Activated T-cell treated with anti-CD3 and anti-CD28 coated beads, Interleukin-2, amount 50 U/mL, for 48 hours (primary cell): ENCODE measurements around the gene ACTN4.
"Not testable (repeated sequence)": the region's sequence is repeated elsewhere in the genome, so short reads cannot be mapped to it uniquely, and the experiment has no call there.

Source experiments
- DNase-seq, 2 experiments: peaks; one replicate each; pipeline ENCODE4 v3.0.0-alpha.2; 2020

Gene ACTN4

DNA sequence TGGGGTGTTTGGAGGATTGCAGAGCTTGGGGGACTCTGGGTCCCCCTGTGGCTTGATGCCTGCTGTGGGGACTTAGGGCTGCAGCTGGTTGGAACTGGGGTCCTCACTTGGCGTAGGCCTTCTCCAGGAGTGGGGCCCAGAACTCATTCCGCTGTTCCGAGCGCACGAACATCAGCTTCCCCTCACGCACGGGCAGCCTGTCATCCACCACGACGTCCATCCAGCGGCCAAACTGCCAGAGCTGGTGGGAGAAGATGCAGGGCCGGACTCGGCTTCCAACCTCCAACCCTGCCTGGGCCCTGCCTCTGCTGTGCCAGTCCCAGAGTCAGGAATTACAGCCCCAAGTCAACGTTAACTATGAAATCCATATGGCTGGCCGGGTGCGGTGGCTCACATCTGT is 94.2 kb downstream of the ACTN4 start:
- DNase-seq, result no peak

GRCh38 chr19:38742296-38742695 is 94.8 kb downstream of the ACTN4 start:
- no peak for DNase-seq

- DNase-seq, result no peak
Observed at GRCh38 chr19:38742906-38743305, 95.5 kb downstream of the ACTN4 start.

DNA sequence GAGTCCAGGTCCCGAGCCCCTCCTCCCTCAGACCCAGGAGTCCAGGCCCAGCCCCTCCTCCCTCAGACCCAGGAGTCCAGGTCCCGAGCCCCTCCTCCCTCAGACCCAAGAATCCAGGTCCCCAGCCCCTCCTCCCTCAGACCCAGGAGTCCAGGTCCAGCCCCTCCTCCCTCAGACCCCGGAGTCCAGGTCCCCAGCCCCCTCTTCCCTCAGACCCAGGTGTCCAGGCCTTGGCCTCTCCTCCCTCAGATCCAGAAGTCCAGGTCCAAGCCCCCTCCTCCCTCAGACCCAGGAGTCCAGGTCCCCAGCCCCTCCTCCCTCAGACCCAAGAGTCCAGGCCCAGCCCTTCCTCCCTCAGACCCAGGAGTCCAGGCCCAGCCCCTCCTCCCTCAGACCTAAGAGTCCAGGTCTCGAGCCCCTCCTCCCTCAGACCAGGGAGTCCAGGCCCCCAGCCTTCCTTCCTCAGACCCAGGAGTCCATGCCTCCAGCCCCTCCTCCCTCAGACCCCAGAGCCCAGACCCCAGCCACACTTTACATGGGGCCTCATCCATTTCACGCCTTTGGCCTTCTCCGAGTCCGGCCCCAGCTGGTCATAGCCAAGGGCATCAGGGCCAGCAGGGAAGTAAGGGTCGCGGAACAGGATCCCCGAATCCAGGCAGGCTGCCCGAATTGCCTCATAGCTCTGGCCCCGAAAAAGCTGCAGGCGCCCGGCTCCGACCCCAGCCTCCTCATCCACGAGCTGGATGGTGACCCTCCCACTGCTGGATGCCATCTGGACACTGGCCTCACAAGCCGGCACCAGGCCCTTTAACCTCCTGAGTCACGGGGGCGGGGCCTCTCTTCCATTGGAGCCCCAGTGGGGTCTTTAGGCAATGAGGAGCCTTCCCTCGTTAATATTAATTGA is 96.2 kb downstream of the ACTN4 start:
- no peak for DNase-seq

DNA sequence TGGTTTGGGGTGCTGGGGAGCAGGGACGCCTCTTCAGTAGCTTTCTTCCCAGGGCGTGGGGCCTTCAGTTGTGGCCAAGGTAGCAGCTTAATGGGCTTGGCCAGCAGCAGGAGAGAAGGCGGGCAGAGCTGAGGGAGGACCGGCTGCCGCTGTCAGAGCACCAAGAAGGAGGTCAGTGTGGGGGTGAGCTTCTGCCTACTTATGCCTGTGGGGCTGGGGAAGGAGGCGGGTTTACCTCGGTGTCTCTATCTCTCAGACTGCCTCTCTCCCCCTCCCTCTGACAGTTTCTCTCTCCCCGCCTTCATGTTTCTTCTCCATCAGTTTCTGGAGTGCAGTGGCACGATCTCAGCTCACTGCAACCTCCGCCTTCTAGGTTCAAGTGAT is 96.8 kb downstream of the ACTN4 start, which contains the start of gene CAPN12:
TSS of gene CAPN12 (minus strand) at position 177 of the 384 bp plus-strand sequence. CDS start 309 bp downstream, outside the sequence.
- no peak for DNase-seq

DNA sequence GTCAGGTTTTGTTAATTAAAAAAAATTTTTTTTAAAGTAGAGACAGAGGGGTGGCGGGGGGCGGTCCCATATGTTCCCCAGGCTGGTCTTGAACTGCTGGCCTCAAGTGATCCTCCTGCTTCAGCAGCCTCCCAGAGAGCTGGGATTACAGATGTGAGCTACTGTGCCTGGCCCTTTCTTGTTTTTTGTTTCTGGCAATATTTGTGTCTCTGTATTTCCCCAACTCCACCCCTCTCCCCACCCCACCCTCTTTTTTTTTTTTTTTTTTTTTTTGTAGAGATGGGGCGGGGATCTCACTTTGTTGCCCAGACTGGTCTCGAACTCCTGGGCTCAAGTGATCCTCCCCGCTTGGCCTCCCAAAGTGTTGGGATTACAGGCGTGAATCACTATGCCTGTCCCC is 97.4 kb downstream of the ACTN4 start:
- no peak for DNase-seq

GRCh38 chr19:38745316-38745715 is 97.9 kb downstream of the ACTN4 start:
- DNase-seq, result no peak

- DNase-seq, result not testable (repeated sequence)
Observed at GRCh38 chr19:38753783-38754182, 106.3 kb downstream of the ACTN4 start.

- DNase-seq, result not testable (repeated sequence)
Observed at GRCh38 chr19:38754196-38754595, 106.7 kb downstream of the ACTN4 start.

GRCh38 chr19:38759590-38760003 is 112.1 kb downstream of the ACTN4 start:
- DNase-seq, result no peak

GRCh38 chr19:38760805-38761517 is 113.5 kb downstream of the ACTN4 start:
- DNase-seq, result not testable (repeated sequence)

GRCh38 chr19:38761884-38762389 is 114.5 kb downstream of the ACTN4 start:
- not testable (repeated sequence) for DNase-seq

DNA sequence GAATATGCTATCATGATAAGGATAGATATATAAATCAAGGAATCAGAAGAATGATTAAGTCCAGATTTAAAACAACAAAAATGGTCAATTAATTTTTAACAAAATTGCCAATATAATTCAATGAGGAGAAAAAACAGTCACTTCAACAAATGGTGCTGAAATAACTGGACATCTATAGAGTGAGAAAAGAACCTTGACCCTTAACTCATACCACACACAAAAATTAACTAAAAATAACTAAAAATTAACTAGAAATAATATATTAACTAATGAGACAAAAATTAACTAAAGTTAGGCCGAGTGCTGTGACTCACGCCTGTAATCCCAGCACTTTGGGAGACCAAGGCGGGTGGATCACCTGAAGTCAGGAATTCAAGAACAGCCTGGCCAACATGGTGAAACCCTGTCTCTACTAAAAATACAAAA is 116.4 kb downstream of the ACTN4 start:
- DNase-seq, result no peak

DNA sequence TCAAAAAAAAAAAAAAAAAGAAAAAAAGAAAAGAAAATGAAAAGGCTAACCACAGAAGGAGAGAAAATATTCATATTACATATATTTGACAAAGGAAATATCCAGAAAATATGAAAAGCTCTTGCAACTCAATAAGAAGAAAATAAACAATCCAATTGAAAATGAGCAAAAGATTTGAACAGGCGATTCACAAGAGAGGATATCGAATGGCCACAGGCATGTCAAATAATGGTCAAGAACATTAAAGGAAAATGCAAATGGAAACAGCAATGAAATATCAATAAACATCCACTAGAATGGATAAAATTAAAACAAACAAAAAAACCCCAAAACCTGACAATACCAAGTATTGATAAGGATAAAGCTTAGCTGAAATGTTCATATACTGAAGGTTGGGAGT is 117.8 kb downstream of the ACTN4 start:
- DNase-seq, result no peak

DNA sequence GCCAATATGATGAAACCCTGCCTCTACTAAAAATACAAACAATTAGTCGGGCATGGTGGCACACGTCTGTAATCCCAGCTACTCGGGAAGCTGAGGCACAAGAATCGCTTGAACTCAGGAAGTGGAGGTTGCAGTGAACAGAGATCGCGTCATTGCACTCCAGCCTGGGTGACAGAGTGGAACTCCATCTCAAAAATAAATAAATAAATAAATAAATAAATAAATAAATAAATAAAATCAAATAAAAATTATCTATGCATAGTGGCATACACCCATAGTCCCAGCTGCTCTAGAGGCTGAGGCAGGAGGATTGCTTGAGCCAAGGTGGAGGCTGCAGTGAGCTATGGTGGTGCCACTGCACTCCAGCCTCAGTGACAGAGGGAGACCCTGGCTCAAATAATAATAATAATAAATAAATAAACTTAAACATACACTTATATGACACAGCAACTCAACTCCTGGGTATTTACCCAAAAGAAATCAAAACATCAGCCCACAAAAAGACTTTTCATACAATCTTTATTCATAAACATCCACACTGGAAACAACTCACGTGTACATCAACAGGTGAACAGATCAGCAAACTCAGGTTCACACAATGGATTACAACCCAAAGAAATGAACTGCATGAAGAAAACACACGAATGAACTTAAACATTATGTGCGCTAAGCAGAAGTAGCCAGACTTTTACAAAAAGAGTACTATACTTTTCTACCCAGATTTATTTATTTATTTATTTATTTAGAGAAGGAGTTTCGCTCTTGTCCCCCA is 119.0 kb downstream of the ACTN4 start:
- DNase-seq, result no peak

- DNase-seq, result peak; percentile 95 to 96
Observed at GRCh38 chr19:38769635-38770211, 122.3 kb downstream of the ACTN4 start.

DNA sequence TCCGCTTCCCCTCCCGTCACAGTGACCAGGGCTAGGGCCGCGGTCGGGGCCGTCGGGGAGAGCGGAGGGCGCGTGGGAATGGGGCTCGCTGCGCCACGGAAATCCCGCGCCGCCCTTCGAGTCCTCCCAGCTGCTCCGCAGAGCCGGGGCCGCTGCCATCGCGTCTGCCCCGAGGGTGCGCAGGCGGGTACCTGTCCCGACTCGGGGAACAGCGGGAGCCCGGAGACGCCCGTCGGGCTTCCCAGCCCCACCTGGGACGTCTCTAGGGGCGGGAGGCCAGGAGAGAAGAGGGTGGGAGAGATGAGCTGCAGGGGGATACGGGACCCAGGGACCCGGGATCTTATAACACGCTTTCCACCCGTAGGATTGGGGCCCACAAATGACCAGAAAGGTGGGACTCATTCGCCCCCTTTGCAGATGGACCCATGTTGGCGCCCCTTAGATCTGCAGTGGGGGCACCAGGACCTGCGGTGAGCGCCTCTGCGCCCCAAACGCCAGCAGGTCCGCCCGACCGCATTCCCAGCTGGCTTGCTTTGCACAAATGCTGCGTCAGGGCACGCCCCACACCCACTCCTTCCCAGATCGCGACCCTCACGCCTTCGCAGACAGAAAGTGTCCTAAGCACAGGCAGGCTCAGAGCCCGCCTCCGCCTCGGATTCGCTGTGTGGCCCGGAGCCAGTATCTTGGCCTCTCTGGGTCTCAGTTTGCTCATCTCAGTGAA is 122.9 kb downstream of the ACTN4 start:
- DNase-seq, result not testable (repeated sequence)

- not testable (repeated sequence) for DNase-seq
Observed at GRCh38 chr19:38770949-38771275, 123.5 kb downstream of the ACTN4 start.

- not testable (repeated sequence) for DNase-seq
Observed at GRCh38 chr19:38771569-38771968, 124.1 kb downstream of the ACTN4 start.

DNA sequence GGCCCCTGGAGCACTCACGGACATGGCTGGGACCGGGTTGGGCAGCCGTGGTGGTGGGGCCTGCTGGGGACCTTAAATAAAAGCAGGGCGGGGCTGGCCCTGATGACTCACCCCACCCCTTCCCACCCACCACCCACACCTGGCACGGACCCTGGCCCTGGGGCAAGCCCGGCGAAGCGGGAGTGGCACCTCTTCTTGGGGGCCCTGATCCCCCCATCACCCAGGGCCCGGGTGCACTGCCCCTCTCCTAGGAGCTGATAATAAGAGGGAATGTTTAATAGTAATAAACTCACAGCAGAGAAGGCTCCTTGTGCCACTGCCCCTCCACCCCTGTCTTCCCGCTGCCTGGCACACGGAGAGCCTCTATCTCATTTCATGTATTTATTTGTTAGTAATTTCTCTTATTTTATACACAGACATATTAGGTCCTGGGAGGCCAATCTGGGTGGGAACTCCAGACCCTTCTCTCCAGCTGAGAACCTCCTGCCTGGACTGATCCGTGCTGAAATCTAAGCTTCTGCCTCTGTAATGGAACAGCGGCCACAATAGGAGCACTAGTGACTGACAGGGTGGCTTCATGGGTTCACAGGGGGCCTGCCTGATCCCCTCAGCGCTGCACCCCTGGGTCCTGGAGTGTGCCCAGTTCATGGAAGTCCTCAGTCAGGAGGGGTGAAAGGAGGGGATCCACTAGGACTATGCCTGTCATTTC is 126.2 kb downstream of the ACTN4 start, which contains the start of gene LGALS7:
TSS of gene LGALS7 (minus strand) at position 49 of the 709 bp plus-strand sequence. CDS start at position 24, 25 bp downstream.
- DNase-seq, result no peak
